Measurements from ENCODE around the gene FAU. TPM values are rescaled to one million over a fixed set of nuclear protein-coding genes. Genes with fewer than 3 reads are reported as not detected.
"Not testable (repeated sequence)": the region's sequence is repeated elsewhere in the genome, so short reads cannot be mapped to it uniquely, and the experiment has no call there.

FAU gene
- total and polyA plus RNA-seq, 9 donors, result 971 to 1,242 (median 1,071) TPM

- no CpG with 5 or more reads among the region's 2 CpGs for WGBS (ENCODE audit: insufficient coverage)
- no peak for DNase-seq
- H3K27ac ChIP-seq (ENCODE audit: low read length), result no peak overlapping the region
- no peaks in the 10 kb centered on the region for H3K4me1 ChIP-seq (ENCODE audit: control insufficient read depth, insufficient read depth, low read length)
- no peak overlapping the region for H3K4me3 ChIP-seq (ENCODE audit: low read length)
- no peaks in the 10 kb centered on the region for H3K9me3 ChIP-seq (replicated peaks; ENCODE audit: control insufficient read depth, low read depth, low read length)
- H3K27me3 ChIP-seq (ENCODE audit: control insufficient read depth, insufficient read depth, low read length), result peaks cover 5% of the 10 kb centered on the region
- H3K36me3 ChIP-seq (ENCODE audit: control insufficient read depth, insufficient read depth, low read length), result no peaks in the 10 kb centered on the region
Observed at GRCh38 chr11:65163684-65164083, 41.8 kb upstream of the FAU start.

GRCh38 chr11:65160643-65161042 lies 38.7 kb upstream of the FAU start:
- DNase-seq, result no peak
- WGBS (ENCODE audit: insufficient coverage), result no CpG with 5 or more reads among the region's 3 CpGs
- no peak overlapping the region for H3K4me3 ChIP-seq (ENCODE audit: low read length)
- no peaks in the 10 kb centered on the region for H3K9me3 ChIP-seq (replicated peaks; ENCODE audit: control insufficient read depth, low read depth, low read length)
- H3K27me3 ChIP-seq (ENCODE audit: control insufficient read depth, insufficient read depth, low read length), result peaks cover 2% of the 10 kb centered on the region
- H3K36me3 ChIP-seq (ENCODE audit: control insufficient read depth, insufficient read depth, low read length), result no peaks in the 10 kb centered on the region
- H3K27ac ChIP-seq (ENCODE audit: low read length), result no peak overlapping the region
- no peaks in the 10 kb centered on the region for H3K4me1 ChIP-seq (ENCODE audit: control insufficient read depth, insufficient read depth, low read length)

GRCh38 chr11:65159012-65159411 lies 37.1 kb upstream of the FAU start:
- no peak for DNase-seq
- Histone ChIP-seq H3K4me3 (ENCODE audit: low read length) (no peak overlapping the region), H3K27me3 (ENCODE audit: control insufficient read depth, insufficient read depth, low read length) (peaks cover 2% of the 10 kb centered on the region), H3K36me3 (ENCODE audit: control insufficient read depth, insufficient read depth, low read length) (no peaks in the 10 kb centered on the region), H3K27ac (ENCODE audit: low read length) (no peak overlapping the region), H3K4me1 (ENCODE audit: control insufficient read depth, insufficient read depth, low read length) (no peaks in the 10 kb centered on the region), H3K9me3 (replicated peaks; ENCODE audit: control insufficient read depth, low read depth, low read length) (no peaks in the 10 kb centered on the region)
- no CpG with 5 or more reads among the region's 5 CpGs for WGBS (ENCODE audit: insufficient coverage)

GRCh38 chr11:65157336-65157735 lies 35.4 kb upstream of the FAU start:
- Histone ChIP-seq H3K4me3 (ENCODE audit: low read length) (no peak overlapping the region), H3K27ac (ENCODE audit: low read length) (no peak overlapping the region), H3K27me3 (ENCODE audit: control insufficient read depth, insufficient read depth, low read length) (peaks cover 5% of the 10 kb centered on the region), H3K36me3 (ENCODE audit: control insufficient read depth, insufficient read depth, low read length) (no peaks in the 10 kb centered on the region), H3K9me3 (replicated peaks; ENCODE audit: control insufficient read depth, low read depth, low read length) (no peaks in the 10 kb centered on the region), H3K4me1 (ENCODE audit: control insufficient read depth, insufficient read depth, low read length) (no peaks in the 10 kb centered on the region)
- no peak for DNase-seq
- WGBS (ENCODE audit: insufficient coverage), result 65% methylated on average over 3 of the region's 3 CpGs

GRCh38 chr11:65156926-65157325 lies 35.0 kb upstream of the FAU start:
- no peaks in the 10 kb centered on the region for H3K9me3 ChIP-seq (replicated peaks; ENCODE audit: control insufficient read depth, low read depth, low read length)
- peaks cover 5% of the 10 kb centered on the region for H3K27me3 ChIP-seq (ENCODE audit: control insufficient read depth, insufficient read depth, low read length)
- H3K36me3 ChIP-seq (ENCODE audit: control insufficient read depth, insufficient read depth, low read length), result no peaks in the 10 kb centered on the region
- no peaks in the 10 kb centered on the region for H3K4me1 ChIP-seq (ENCODE audit: control insufficient read depth, insufficient read depth, low read length)
- 89% methylated on average over 3 of the region's 3 CpGs for WGBS (ENCODE audit: insufficient coverage)
- no peak overlapping the region for H3K4me3 ChIP-seq (ENCODE audit: low read length)
- no peak overlapping the region for H3K27ac ChIP-seq (ENCODE audit: low read length)
- no peak for DNase-seq

GRCh38 chr11:65156256-65156655 lies 34.3 kb upstream of the FAU start:
- no peak overlapping the region for H3K27ac ChIP-seq (ENCODE audit: low read length)
- H3K4me3 ChIP-seq (ENCODE audit: low read length), result no peak overlapping the region
- no peaks in the 10 kb centered on the region for H3K36me3 ChIP-seq (ENCODE audit: control insufficient read depth, insufficient read depth, low read length)
- H3K27me3 ChIP-seq (ENCODE audit: control insufficient read depth, insufficient read depth, low read length), result peaks cover 5% of the 10 kb centered on the region
- DNase-seq, result no peak
- H3K4me1 ChIP-seq (ENCODE audit: control insufficient read depth, insufficient read depth, low read length), result no peaks in the 10 kb centered on the region
- WGBS (ENCODE audit: insufficient coverage), result no CpG with 5 or more reads among the region's 3 CpGs
- H3K9me3 ChIP-seq (replicated peaks; ENCODE audit: control insufficient read depth, low read depth, low read length), result no peaks in the 10 kb centered on the region

GRCh38 chr11:65152122-65152521 lies 30.2 kb upstream of the FAU start:
- H3K9me3 ChIP-seq (replicated peaks; ENCODE audit: control insufficient read depth, low read depth, low read length), result peaks cover 4% of the 10 kb centered on the region
- peaks cover 14% of the 10 kb centered on the region for H3K4me1 ChIP-seq (ENCODE audit: control insufficient read depth, insufficient read depth, low read length)
- H3K27me3 ChIP-seq (ENCODE audit: control insufficient read depth, insufficient read depth, low read length), result peaks cover 2% of the 10 kb centered on the region
- 53% methylated on average over 2 of the region's 2 CpGs for WGBS (ENCODE audit: insufficient coverage)
- DNase-seq, result no peak
- H3K4me3 ChIP-seq (ENCODE audit: low read length), result no peak overlapping the region
- no peak overlapping the region for H3K27ac ChIP-seq (ENCODE audit: low read length)
- no peaks in the 10 kb centered on the region for H3K36me3 ChIP-seq (ENCODE audit: control insufficient read depth, insufficient read depth, low read length)

- DNase-seq, result no peak
- Histone ChIP-seq H3K4me1 (ENCODE audit: control insufficient read depth, insufficient read depth, low read length) (peaks cover 14% of the 10 kb centered on the region), H3K27ac (ENCODE audit: low read length) (peak overlapping the region; percentile 67), H3K36me3 (ENCODE audit: control insufficient read depth, insufficient read depth, low read length) (no peaks in the 10 kb centered on the region), H3K27me3 (ENCODE audit: control insufficient read depth, insufficient read depth, low read length) (peaks cover 2% of the 10 kb centered on the region), H3K9me3 (replicated peaks; ENCODE audit: control insufficient read depth, low read depth, low read length) (peaks cover 4% of the 10 kb centered on the region), H3K4me3 (ENCODE audit: low read length) (no peak overlapping the region)
- WGBS (ENCODE audit: insufficient coverage), result 56% methylated on average over 3 of the region's 3 CpGs
Observed at GRCh38 chr11:65151331-65151899, 29.5 kb upstream of the FAU start.

GRCh38 chr11:65150509-65151299 lies 28.8 kb upstream of the FAU start:
- H3K4me3 ChIP-seq (ENCODE audit: low read length), result no peak overlapping the region
- H3K36me3 ChIP-seq (ENCODE audit: control insufficient read depth, insufficient read depth, low read length), result no peaks in the 10 kb centered on the region
- peak; percentile 92 for DNase-seq
- WGBS (ENCODE audit: insufficient coverage), result 6% methylated on average over 10 of the region's 12 CpGs
- peak overlapping the region; percentile 67 for H3K27ac ChIP-seq (ENCODE audit: low read length)
- H3K4me1 ChIP-seq (ENCODE audit: control insufficient read depth, insufficient read depth, low read length), result peaks cover 14% of the 10 kb centered on the region
- H3K9me3 ChIP-seq (replicated peaks; ENCODE audit: control insufficient read depth, low read depth, low read length), result peaks cover 4% of the 10 kb centered on the region
- H3K27me3 ChIP-seq (ENCODE audit: control insufficient read depth, insufficient read depth, low read length), result peaks cover 2% of the 10 kb centered on the region

GRCh38 chr11:65150131-65150508 lies 28.2 kb upstream of the FAU start:
- 49% methylated on average over 3 of the region's 10 CpGs for WGBS (ENCODE audit: insufficient coverage)

More at GRCh38 chr11:65150131-65150508, 28.2 kb upstream of the FAU start:
- not testable (repeated sequence) for H3K4me3 ChIP-seq (ENCODE audit: low read length); H3K27me3 ChIP-seq (ENCODE audit: control insufficient read depth, insufficient read depth, low read length); DNase-seq; H3K9me3 ChIP-seq (replicated peaks; ENCODE audit: control insufficient read depth, low read depth, low read length); H3K36me3 ChIP-seq (ENCODE audit: control insufficient read depth, insufficient read depth, low read length)
- Histone ChIP-seq H3K4me1 (ENCODE audit: control insufficient read depth, insufficient read depth, low read length) (peaks cover 14% of the 10 kb centered on the region), H3K27ac (ENCODE audit: low read length) (peak overlapping the region; percentile 67)

Measured in muscle of leg (tissue), 11 donors.